GM21576 (cell line): ENCODE data around the gene NPY2R.

Experiments
- ATAC-seq: cut with Tn5 transposase; IDR thresholded peaks from one replicate; pipeline ENCODE4 v1.9.1; 2021; ENCODE audit warnings: mild to moderate bottlenecking, moderate library complexity; ENCODE audit not compliant: unreplicated experiment

The NPY2R gene

GRCh38 chr4:155248002-155248896 lies 39.8 kb downstream of the NPY2R start:
- ATAC-seq, result no peak

GRCh38 chr4:155249016-155249566 lies 40.7 kb downstream of the NPY2R start:
- no peak for ATAC-seq

- ATAC-seq, result no peak
Measured at GRCh38 chr4:155252327-155252726, 43.9 kb downstream of the NPY2R start.

GRCh38 chr4:155263480-155263879 lies 55.0 kb downstream of the NPY2R start:
- no peak for ATAC-seq

- no peak for ATAC-seq
Measured at GRCh38 chr4:155265113-155265512, 56.7 kb downstream of the NPY2R start.
